Measurements from ENCODE around the gene TREH. TPM values are rescaled to one million over a fixed set of nuclear protein-coding genes. Genes with fewer than 3 reads are reported as not detected.

Gene TREH
- polyA plus RNA-seq, 1 donor from 2014 or later: 0.12 TPM

- TF ChIP-seq EZH2 (IDR thresholded peaks at IDR 0.05; ENCODE audit: borderline replicate concordance, insufficient read depth, low read length, poor library complexity, severe bottlenecking): no peak
- TF ChIP-seq TAF1 (IDR thresholded peaks at IDR 0.05; ENCODE audit: low read depth): no peak
- TF ChIP-seq MXI1 (conservative IDR thresholded peaks at IDR 0.05; ENCODE audit: poor library complexity, severe bottlenecking): no peak
Measured at GRCh38 chr11:118659314-118659952, 20.0 kb downstream of the TREH start (continued).

- Histone ChIP-seq H3K36me3 (ENCODE audit: insufficient read depth, low read length) (peaks cover 10% of the 10 kb centered on the region), H3K4me3 (ENCODE audit: low read length) (peak overlapping the region; percentile 55), H4K20me1 (ENCODE audit: insufficient read depth) (no peaks in the 10 kb centered on the region), H3K27ac (ENCODE audit: low read length) (peak overlapping the region; percentile 94), H3F3A (ENCODE audit: insufficient read depth, low read length, poor library complexity, severe bottlenecking) (no peaks in the 10 kb centered on the region), H3K27me3 (ENCODE audit: insufficient read depth, low read depth, low read length) (no peaks in the 10 kb centered on the region), H3K79me2 (replicated peaks; ENCODE audit: insufficient read depth, low read length) (no peaks in the 10 kb centered on the region), H3K9ac (ENCODE audit: low read length) (peak overlapping the region; percentile 65), H3K9me2 (ENCODE audit: insufficient read depth, low read length) (no peaks in the 10 kb centered on the region), H3K9me3 (ENCODE audit: low read length) (no peaks in the 10 kb centered on the region), H3K4me2 (ENCODE audit: low read length) (no peak overlapping the region), H2AFZ (ENCODE audit: low read depth, low read length) (no peak overlapping the region)
- no peak for TF ChIP-seq REST (IDR thresholded peaks at IDR 0.05; ENCODE audit: borderline replicate concordance)
- TF ChIP-seq EP300 (conservative IDR thresholded peaks at IDR 0.05; ENCODE audit: poor library complexity, severe bottlenecking): no peak
- TF ChIP-seq EZH2 (IDR thresholded peaks at IDR 0.05; ENCODE audit: borderline replicate concordance, insufficient read depth, low read length, poor library complexity, severe bottlenecking): no peak
- no peak for TF ChIP-seq SMC3 (conservative IDR thresholded peaks at IDR 0.05; ENCODE audit: poor library complexity)
- TF ChIP-seq MXI1 (conservative IDR thresholded peaks at IDR 0.05; ENCODE audit: poor library complexity, severe bottlenecking): no peak
- no peak for TF ChIP-seq CTCF (IDR thresholded peaks at IDR 0.05; ENCODE audit: poor library complexity, severe bottlenecking)
- no peak for TF ChIP-seq TAF1 (IDR thresholded peaks at IDR 0.05; ENCODE audit: low read depth)
- no peak for TF ChIP-seq RAD21 (conservative IDR thresholded peaks at IDR 0.05)
- no peak for TF ChIP-seq POLR2AphosphoS5 (IDR thresholded peaks at IDR 0.05)
Measured at GRCh38 chr11:118658429-118659313, 20.8 kb downstream of the TREH start.
